Astrocyte (in vitro differentiated cells and primary cell): Measurements from ENCODE around the gene ABCC8.

Experiments used
- EZH2 ChIP-seq: IDR thresholded peaks from 2 replicates; pipeline ENCODE4 v1.6.1; 2012; ENCODE audit warnings: mild to moderate bottlenecking, low read length, inconsistent platforms; ENCODE audit not compliant: insufficient read depth
- TF ChIP-seq, protein P1 (sequence below): IDR thresholded peaks from 2 replicates; pipeline ENCODE4 v1.5.1; 2011; ENCODE audit warnings: low read depth, mild to moderate bottlenecking, inconsistent platforms, low read length, moderate library complexity; ENCODE audit not compliant: insufficient read depth

DNA sequence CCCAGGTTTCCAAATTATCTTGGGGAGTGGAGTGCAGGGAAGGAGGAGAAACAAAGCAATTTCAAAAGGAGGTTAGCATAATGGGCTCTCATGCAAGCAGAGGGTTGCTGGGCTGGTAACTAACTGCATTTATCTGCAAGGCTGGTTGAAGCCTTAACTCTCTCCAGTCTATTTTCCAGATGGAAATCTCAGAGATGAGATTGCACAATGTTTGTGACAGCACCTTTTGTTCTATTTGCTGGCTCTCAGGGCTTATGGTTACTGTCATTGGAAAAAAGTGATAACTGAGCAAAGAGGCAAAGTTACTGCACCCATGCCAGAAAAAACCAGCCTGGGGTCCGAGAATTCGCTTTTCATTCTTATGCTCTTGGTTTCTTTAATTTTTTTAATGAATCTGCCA is 33.2 kb downstream of the ABCC8 start:
- TF ChIP-seq, protein P1, sequence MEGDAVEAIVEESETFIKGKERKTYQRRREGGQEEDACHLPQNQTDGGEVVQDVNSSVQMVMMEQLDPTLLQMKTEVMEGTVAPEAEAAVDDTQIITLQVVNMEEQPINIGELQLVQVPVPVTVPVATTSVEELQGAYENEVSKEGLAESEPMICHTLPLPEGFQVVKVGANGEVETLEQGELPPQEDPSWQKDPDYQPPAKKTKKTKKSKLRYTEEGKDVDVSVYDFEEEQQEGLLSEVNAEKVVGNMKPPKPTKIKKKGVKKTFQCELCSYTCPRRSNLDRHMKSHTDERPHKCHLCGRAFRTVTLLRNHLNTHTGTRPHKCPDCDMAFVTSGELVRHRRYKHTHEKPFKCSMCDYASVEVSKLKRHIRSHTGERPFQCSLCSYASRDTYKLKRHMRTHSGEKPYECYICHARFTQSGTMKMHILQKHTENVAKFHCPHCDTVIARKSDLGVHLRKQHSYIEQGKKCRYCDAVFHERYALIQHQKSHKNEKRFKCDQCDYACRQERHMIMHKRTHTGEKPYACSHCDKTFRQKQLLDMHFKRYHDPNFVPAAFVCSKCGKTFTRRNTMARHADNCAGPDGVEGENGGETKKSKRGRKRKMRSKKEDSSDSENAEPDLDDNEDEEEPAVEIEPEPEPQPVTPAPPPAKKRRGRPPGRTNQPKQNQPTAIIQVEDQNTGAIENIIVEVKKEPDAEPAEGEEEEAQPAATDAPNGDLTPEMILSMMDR, result no peak
- no peak for TF ChIP-seq EZH2
